Fibroblast of lung (primary cell): ENCODE results near the gene ZSCAN30.

Source experiments
- CTCF ChIP-seq, 2 donors: IDR thresholded peaks in 1 of 2; conservative IDR thresholded peaks in 1 of 2; 1 replicate in 1 of 2; 2 replicates in 1 of 2; pipeline ENCODE4 v1.5.1; 2011 to 2012; ENCODE audit warnings: low read length in 2 of 2, control low read depth in 1 of 2, inconsistent platforms in 1 of 2, low read depth in 1 of 2, mild to moderate bottlenecking in 1 of 2
- EZH2 ChIP-seq: IDR thresholded peaks from 2 replicates; pipeline ENCODE4 v1.5.1; 2012; ENCODE audit warnings: low read length, control low read depth, mild to moderate bottlenecking; ENCODE audit errors: missing control alignments

- TF ChIP-seq CTCF (conservative IDR thresholded peaks at IDR 0.05 in 1 of 2, IDR thresholded peaks at IDR 0.05 in 1 of 2; ENCODE audit: low read depth in 1 of 2, low read length in 2 of 2) = no peak
- TF ChIP-seq EZH2 = no peak
Observed at GRCh38 chr18:35267809-35268208, 22.2 kb downstream of the ZSCAN30 start.
